ENCODE results near the gene INSIG2. TPM values are rescaled to one million over a fixed set of nuclear protein-coding genes. Genes with fewer than 3 reads are reported as not detected.
"Not testable (repeated sequence)": the region's sequence is repeated elsewhere in the genome, so short reads cannot be mapped to it uniquely, and the experiment has no call there.

The INSIG2 gene
- total RNA-seq, 2 donors from 2014 or later: 12.8 to 47.0 TPM

DNA sequence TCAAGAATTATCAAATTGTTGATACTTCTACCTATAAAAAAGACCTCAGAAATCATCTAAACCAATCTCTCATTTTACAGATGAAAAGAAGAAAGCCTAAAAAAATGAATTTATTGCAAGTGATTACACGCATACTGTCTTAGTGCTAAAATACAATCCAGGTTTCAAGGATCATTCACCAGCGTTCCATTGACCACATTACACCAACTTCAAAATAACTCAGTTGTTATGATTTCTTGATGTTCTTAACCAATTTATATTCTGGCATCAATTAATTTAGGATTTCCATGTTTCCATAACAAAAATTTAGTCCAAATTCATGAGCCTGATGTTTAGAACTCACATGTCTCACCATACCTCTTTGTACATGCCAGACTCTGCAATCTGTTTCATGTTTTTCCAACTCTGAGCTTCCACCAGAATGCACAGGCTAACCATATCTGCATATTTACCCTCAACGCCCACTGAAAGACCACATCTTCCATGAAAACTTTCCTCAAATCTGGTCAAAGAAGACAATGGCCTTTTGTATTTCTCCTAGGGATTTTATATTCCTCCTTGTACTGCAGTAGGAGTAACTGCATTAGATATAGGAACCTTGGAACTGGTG lies 2.1 kb upstream of the INSIG2 start:
- intact Hi-C loops (cut with DNase I): no loop called here
- no peak for DNase-seq
- Histone ChIP-seq H3K9me3 (no peaks in the 10 kb centered on the region), H3K4me3 (no peak overlapping the region), H3K36me3 (no peaks in the 10 kb centered on the region), H3K9ac (ENCODE audit: low read depth in 2 of 2, low read length in 2 of 2) (no peak overlapping the region), H3K4me1 (no peaks in the 10 kb centered on the region), H3K27me3 (no peaks in the 10 kb centered on the region), H3K27ac (no peak overlapping the region)
- TF ChIP-seq, protein P1, sequence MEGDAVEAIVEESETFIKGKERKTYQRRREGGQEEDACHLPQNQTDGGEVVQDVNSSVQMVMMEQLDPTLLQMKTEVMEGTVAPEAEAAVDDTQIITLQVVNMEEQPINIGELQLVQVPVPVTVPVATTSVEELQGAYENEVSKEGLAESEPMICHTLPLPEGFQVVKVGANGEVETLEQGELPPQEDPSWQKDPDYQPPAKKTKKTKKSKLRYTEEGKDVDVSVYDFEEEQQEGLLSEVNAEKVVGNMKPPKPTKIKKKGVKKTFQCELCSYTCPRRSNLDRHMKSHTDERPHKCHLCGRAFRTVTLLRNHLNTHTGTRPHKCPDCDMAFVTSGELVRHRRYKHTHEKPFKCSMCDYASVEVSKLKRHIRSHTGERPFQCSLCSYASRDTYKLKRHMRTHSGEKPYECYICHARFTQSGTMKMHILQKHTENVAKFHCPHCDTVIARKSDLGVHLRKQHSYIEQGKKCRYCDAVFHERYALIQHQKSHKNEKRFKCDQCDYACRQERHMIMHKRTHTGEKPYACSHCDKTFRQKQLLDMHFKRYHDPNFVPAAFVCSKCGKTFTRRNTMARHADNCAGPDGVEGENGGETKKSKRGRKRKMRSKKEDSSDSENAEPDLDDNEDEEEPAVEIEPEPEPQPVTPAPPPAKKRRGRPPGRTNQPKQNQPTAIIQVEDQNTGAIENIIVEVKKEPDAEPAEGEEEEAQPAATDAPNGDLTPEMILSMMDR (IDR thresholded peaks at IDR 0.05): no peak

DNA sequence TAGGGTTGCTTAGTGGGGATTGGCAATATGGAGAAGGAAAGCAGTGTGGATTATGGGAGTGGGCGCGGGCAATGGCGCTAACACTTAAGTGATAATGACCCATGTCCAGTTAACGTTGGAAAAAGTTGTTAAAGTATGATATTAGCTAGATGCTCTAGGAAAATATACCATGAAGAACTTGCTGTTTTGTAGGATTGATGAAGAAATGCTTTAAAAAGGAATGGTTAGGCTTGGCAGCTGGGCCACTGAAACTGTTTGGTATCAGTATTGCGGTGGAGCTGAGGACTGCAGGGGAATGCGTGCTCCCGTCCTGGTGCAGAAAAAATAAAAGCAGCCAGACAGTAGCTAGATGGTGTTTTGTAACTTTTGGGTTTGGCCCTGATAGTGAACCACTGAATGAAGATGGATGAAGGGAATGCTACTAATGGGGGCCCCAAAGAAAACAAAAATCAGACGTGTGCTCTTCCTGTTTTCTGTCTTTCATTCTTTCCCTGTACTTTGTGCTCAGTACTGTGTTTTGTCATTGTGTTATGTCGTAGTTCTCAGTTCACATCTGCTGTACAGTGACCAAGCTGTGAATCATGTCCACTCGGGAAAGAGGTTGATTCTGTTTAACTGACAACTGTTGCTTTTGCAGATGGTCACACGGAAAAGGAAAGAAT lies 999 bp downstream of the INSIG2 start:
- peak overlapping the region; percentile 38 for H3K27ac ChIP-seq
- peak; percentile 46 for DNase-seq
- peak overlapping the region; percentile 86 to 94 for H3K9ac ChIP-seq (ENCODE audit: low read depth in 2 of 2, low read length in 2 of 2)
- no peaks in the 10 kb centered on the region for H3K4me1 ChIP-seq
- TF ChIP-seq, protein P1 (IDR thresholded peaks at IDR 0.05): peak; percentile 24
- H3K9me3 ChIP-seq: no peaks in the 10 kb centered on the region
- peak overlapping the region; percentile 89 for H3K4me3 ChIP-seq
- no peaks in the 10 kb centered on the region for H3K36me3 ChIP-seq
- intact Hi-C loops (cut with DNase I): no loop called here
- no peaks in the 10 kb centered on the region for H3K27me3 ChIP-seq

DNA sequence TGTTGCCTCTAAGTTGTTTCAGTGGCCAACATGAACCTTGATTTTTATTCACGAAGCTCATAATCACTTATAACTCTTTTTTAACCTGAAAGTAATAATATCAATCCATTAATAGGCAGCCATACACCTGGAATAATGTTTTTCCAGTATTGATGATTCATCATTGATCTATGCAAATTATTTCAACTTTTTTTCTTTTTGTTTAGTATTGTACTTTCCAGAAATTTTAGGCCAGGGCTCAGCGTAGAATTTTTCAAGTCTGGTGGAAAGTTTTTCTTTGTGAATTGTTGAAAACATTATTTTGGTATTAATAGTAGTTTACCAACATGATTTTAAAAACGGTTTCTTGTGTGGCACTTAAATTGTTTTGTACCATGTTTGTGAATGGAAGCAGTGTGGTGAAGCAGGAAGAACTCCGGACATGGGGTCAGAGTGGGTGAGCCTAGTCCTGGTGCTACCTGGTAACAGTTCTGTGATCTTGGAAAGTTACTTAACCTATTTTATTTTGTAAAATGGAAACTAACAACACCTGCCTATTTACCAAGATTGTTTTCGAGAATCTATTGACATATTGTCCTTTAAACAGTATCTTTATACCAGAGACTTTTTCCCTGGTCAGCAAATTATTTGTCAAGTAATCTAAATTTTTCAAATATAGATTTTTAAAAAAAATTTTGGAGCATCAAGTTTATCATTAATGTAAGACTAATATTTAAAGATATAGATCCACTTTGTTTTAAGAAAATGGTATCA lies 2.3 kb downstream of the INSIG2 start:
- no peak overlapping the region for H3K27ac ChIP-seq
- DNase-seq: no peak
- intact Hi-C loops (cut with DNase I): no loop called here
- no peaks in the 10 kb centered on the region for H3K4me1 ChIP-seq
- TF ChIP-seq, protein P1 (IDR thresholded peaks at IDR 0.05): no peak
- H3K36me3 ChIP-seq: no peaks in the 10 kb centered on the region
- no peak overlapping the region for H3K9ac ChIP-seq (ENCODE audit: low read depth in 2 of 2, low read length in 2 of 2)
- H3K27me3 ChIP-seq: no peaks in the 10 kb centered on the region
- no peaks in the 10 kb centered on the region for H3K9me3 ChIP-seq
- no peak overlapping the region for H3K4me3 ChIP-seq

DNA sequence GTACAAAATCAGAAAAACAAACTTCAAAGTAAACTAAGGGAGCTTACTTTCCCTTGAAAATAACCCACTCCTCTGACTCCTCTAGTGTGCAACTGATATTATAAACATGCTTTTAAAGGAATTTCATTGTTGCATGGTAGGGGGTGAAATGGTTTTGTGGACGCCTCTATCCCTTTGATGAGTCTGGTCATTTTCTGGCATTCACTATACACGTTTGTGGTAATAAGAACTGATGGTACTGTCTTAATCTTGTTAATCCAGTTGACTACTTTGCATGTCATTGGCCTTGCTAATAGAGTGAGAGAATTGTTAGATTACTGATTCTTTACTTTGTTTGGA lies 2.8 kb downstream of the INSIG2 start:
- Histone ChIP-seq H3K9ac (ENCODE audit: low read depth in 2 of 2, low read length in 2 of 2) (no peak overlapping the region), H3K27me3 (no peaks in the 10 kb centered on the region), H3K36me3 (no peaks in the 10 kb centered on the region), H3K4me3 (no peak overlapping the region), H3K4me1 (no peaks in the 10 kb centered on the region), H3K27ac (no peak overlapping the region), H3K9me3 (no peaks in the 10 kb centered on the region)
- intact Hi-C loops (cut with DNase I): no loop called here
- TF ChIP-seq, protein P1 (IDR thresholded peaks at IDR 0.05): no peak
- DNase-seq: no peak

DNA sequence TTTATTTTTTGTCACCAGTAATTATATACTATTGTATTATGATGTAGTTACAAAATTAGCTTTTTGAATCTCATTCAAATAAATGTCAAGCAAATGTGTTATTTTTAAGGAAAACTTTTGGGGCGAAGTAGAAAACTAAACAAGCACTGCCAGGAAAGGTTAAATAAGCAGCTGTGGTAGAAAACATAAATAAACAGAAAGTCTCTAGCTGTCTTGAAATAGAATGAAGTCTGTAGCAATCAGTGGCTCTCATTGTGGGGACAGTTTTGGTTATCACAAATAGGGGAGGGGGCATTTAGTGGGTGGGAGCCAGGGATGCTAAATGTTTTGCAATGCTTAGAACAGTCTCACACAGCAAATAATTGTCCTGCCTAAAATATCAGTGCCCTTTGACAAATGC lies 3.4 kb downstream of the INSIG2 start:
- Histone ChIP-seq H3K36me3 (no peaks in the 10 kb centered on the region), H3K4me1 (no peaks in the 10 kb centered on the region), H3K4me3 (no peak overlapping the region), H3K9me3 (no peaks in the 10 kb centered on the region), H3K27ac (no peak overlapping the region), H3K27me3 (no peaks in the 10 kb centered on the region), H3K9ac (ENCODE audit: low read depth in 2 of 2, low read length in 2 of 2) (no peak overlapping the region)
- TF ChIP-seq, protein P1 (IDR thresholded peaks at IDR 0.05): no peak
- DNase-seq: no peak
- intact Hi-C loops (cut with DNase I): no loop called here

DNA sequence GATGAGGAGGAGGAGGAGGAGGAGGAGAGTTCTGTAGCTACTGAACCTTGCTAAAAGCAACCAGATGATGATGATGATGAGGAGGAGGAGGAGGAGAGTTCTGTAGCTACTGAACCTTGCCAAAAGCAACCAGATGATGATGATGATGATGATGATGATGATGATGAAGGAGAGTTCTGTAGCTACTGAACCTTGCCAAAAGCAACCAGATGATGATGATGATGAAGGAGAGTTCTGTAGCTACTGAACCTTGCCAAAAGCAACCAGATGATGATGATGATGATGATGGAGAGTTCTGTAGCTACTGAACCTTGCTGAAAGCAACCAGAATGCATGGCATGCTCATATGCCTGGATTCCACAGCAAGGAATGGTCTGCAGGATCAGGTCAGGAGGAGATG lies 5.8 kb downstream of the INSIG2 start:
- H3K27me3 ChIP-seq; H3K9me3 ChIP-seq; H3K36me3 ChIP-seq; H3K4me1 ChIP-seq; intact Hi-C loops (cut with DNase I); H3K27ac ChIP-seq; DNase-seq; H3K4me3 ChIP-seq; H3K9ac ChIP-seq (ENCODE audit: low read depth in 2 of 2, low read length in 2 of 2): not testable (repeated sequence)

All from colonic mucosa (tissue), 4 donors.